WI38 (cell line): ENCODE measurements around the gene SPRY1.

ENCODE experiments used
- H3K4me3 ChIP-seq: 2 replicates; pipeline ENCODE4 v1.5.1; 2011; ENCODE audit warnings: low read depth, mild to moderate bottlenecking, control low read depth, low read length
- CTCF ChIP-seq: IDR thresholded peaks from 2 replicates; pipeline ENCODE4 v1.5.1; 2012; ENCODE audit warnings: low read depth, mild to moderate bottlenecking, control low read depth, low read length

Gene SPRY1

GRCh38 chr4:123379392-123379791, 17.2 kb upstream of the SPRY1 start:
- H3K4me3 ChIP-seq, result no peak overlapping the region
- TF ChIP-seq CTCF, result no peak

GRCh38 chr4:123380728-123381716, 15.6 kb upstream of the SPRY1 start:
- TF ChIP-seq CTCF, result no peak
- H3K4me3 ChIP-seq, result no peak overlapping the region

GRCh38 chr4:123381996-123382395, 14.6 kb upstream of the SPRY1 start:
- no peak for TF ChIP-seq CTCF
- H3K4me3 ChIP-seq, result no peak overlapping the region

- no peak for TF ChIP-seq CTCF
- H3K4me3 ChIP-seq, result no peak overlapping the region
Measured at GRCh38 chr4:123383566-123383965, 13.0 kb upstream of the SPRY1 start.

- TF ChIP-seq CTCF, result no peak
- H3K4me3 ChIP-seq, result no peak overlapping the region
Measured at GRCh38 chr4:123386609-123387008, 10.0 kb upstream of the SPRY1 start.

GRCh38 chr4:123390846-123391456, 5.6 kb upstream of the SPRY1 start:
- TF ChIP-seq CTCF, result no peak; the same call in 1 of the 2 replicates
- no peak overlapping the region for H3K4me3 ChIP-seq

- peak overlapping the region; percentile 13 for H3K4me3 ChIP-seq
- no peak for TF ChIP-seq CTCF
Measured at GRCh38 chr4:123393721-123394120, 2.9 kb upstream of the SPRY1 start.
